Stimulated activated CD4-positive, alpha-beta T cell treated with anti-CD3 and anti-CD28 coated beads, Interleukin-15, amount 100 ng/mL, for 48 hours (primary cell): ENCODE measurements around the gene CYRIA.

Source experiments
- DNase-seq, 2 donors: peaks; one replicate each; pipeline ENCODE4 v3.0.0-alpha.2; 2020; ENCODE audit warnings: low read depth in 2 of 2

CYRIA gene

GRCh38 chr2:16669388-16669787 lies 3.8 kb upstream of the CYRIA start:
- no peak for DNase-seq

GRCh38 chr2:16666449-16666801 lies 791 bp upstream of the CYRIA start:
- no peak for DNase-seq

GRCh38 chr2:16664809-16665747 lies 556 bp downstream of the CYRIA start:
- DNase-seq = no peak

GRCh38 chr2:16664052-16664731 lies 1.4 kb downstream of the CYRIA start:
- no peak for DNase-seq

GRCh38 chr2:16663121-16663905 lies 2.3 kb downstream of the CYRIA start:
- no peak for DNase-seq

GRCh38 chr2:16661936-16662839 lies 3.4 kb downstream of the CYRIA start:
- DNase-seq = no peak

- DNase-seq = no peak
Observed at GRCh38 chr2:16661526-16661925, 4.1 kb downstream of the CYRIA start.

DNA sequence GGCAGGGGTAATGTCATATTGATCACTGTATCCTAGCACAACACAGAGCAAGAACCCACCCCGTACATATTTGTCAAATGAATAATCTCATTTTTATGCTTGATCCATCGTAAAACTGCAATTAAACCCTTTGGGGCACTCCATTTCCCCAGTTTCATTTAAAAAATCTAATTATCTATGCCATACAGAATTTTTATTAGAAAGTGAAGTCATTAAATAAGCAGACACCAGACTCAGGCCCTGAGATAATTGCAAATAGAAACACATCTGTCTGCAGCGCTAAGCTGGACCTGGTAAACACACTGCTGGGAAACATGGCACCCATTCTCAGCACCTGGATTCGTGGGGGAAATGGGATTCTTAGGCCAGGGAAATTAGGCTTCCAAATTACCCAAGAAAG lies 5.1 kb downstream of the CYRIA start:
- DNase-seq = no peak

GRCh38 chr2:16660114-16660513 lies 5.5 kb downstream of the CYRIA start:
- no peak for DNase-seq

GRCh38 chr2:16658076-16658739 lies 7.4 kb downstream of the CYRIA start:
- no peak for DNase-seq

GRCh38 chr2:16657671-16658070 lies 8.0 kb downstream of the CYRIA start:
- no peak for DNase-seq

DNA sequence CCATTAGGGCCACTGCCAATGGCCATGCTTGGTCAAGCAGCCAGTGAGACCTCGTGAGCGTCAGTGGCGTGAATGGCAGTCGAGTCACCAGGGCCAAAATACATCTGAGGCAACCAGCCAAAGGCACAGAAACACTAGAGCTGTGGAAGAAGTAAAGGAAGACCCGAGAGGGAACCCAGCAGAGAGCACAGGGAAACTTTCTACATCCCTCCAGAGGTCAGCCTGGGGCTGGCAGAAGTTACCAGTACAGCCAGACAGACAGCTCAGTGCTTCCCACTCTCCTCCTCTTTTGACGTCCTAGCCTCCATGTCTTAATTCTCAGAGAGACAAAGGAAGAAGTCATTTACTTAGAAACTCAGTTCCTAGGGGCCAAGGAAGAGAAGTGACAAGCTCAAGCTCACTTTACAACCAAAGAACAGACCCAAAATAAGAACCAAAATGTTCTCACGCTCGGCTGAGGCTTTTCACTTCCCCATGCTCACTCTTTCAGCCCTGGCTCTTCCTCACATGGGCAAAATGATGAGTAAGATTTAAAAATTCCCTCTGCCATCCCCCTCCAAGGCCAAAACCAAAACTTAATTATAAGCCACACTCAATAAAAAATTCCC lies 8.7 kb downstream of the CYRIA start:
- DNase-seq = no peak

DNA sequence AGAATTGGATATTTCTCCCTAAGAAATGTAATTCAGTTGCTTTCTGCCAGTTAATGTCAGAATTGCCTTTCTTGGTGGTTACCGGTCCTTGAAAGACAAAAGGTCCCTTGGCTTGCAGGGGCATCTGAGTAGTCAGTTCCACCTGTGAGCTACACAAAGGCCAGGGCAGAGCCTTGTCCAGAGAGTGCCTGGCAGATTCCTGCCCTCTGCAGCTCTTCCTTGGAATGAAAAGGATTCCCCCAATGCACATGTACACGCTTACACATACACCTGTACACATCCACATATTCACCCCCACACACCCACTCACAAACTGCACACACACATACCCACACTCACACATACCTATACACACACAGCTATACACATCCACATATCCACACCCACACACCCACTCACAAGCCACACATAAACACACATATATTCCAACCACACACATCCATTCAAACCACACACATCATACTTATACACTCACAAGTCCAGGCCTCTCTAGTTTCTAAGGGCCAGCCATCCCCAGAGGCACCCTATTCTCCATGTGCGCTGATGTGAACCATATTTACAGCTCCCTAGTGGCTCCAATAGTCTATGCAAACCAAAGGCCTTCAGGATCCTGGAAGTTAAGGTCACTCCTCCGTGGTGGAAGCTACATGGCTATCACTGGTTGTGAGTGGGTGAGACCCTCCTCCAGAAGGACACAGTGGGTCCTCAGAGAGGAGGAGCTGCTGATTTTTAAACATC lies 9.6 kb downstream of the CYRIA start:
- DNase-seq = no peak

GRCh38 chr2:16655445-16655837 lies 10.2 kb downstream of the CYRIA start:
- DNase-seq = no peak

GRCh38 chr2:16654833-16655444 lies 10.7 kb downstream of the CYRIA start:
- no peak for DNase-seq

GRCh38 chr2:16653799-16654198 lies 11.8 kb downstream of the CYRIA start:
- DNase-seq = no peak

GRCh38 chr2:16653083-16653375 lies 12.6 kb downstream of the CYRIA start:
- no peak for DNase-seq

GRCh38 chr2:16652296-16653082 lies 13.1 kb downstream of the CYRIA start:
- no peak for DNase-seq
